Left lobe of liver (tissue), 2 donors: ENCODE results near the gene TPM3. TPM values are rescaled to one million over a fixed set of nuclear protein-coding genes. Genes with fewer than 3 reads are reported as not detected.
"Not testable (repeated sequence)": the region's sequence is repeated elsewhere in the genome, so short reads cannot be mapped to it uniquely, and the experiment has no call there.

ENCODE experiments used
- ATAC-seq: fragments of 200-7000 bp; cut with Tn5 transposase; one replicate; pipeline ENCODE4 v1.9.1; 2020; ENCODE audit warnings: mild to moderate bottlenecking, moderate library complexity
- DNase-seq: peaks from one replicate; pipeline ENCODE4 v3.0.0-alpha.2; 2020; ENCODE audit warnings: low spot score
- total RNA-seq: library from RNA; stranded (reverse); gene quantifications from one replicate; pipeline ENCODE4 v1.2.1, GENCODE V29; 2021
- donor health status: DM: no; HTN: no; CAD: no; lungs with moderate emphysema.
- donor health status: DM: no; HTN: yes; CAD: no.

TPM3 gene
- total RNA-seq, 1 donor from 2014 or later = 92.7 TPM

- no peak for ATAC-seq
- no peak for DNase-seq
Observed at GRCh38 chr1:154170547-154171222, 21.2 kb downstream of the TPM3 start.

DNA sequence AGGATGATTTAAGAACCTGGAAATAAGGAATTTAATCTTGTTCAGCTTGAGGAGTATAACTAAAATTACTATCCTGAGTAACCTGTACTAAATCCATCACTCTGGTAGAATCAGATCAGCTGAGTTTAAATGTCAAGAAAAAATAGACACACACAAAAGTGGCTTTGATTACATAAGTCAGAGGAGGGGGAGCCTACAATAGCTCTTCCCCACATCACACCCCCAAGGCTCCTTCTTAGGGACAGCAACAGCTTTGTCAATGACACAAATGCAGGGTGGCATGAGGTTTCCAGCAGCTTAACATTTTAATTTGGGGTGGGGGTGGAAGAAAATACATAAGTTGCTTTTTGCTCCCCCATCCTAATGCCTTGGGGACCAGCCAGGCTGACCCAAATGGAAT lies 24.4 kb downstream of the TPM3 start:
- no peak for DNase-seq
- ATAC-seq = no peak

DNA sequence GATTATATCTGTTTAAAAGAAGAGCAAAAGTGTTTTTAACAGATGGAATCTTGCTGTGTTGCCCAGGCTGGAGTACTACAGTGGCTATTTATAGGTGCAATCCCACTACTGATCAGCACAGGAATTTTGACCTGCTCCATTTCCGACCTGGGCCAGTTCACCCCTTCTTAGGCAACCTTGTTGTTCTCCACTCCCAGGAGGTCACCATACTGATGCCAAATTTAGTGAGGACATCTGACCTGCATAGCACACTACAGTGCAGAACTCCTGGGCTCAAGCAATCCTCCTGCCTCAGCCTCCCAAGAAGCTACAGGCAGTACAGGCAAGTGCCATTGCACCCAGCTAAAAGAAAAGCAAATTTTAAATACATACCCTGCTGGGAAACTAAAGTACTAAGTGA lies 25.7 kb downstream of the TPM3 start:
- DNase-seq = no peak
- ATAC-seq = peak; percentile 60

DNA sequence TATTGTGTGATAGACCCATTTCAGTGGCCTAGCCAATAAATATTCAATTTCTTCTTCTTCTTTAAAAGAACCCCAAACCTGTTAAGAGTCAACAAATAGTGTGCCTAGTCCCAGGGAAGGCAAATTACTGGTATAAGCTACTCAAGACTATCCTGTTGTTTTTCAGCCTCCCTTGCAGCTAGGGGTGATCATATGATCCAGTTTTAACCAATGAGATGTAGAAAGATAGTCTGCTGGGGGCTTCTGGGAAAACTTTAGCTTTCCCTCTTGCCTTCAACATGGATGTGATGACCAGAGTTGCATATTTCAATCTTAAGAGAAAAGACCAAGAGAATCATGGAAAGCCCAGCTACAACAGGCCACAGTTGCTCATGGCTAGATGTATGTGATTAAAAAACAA lies 32.3 kb downstream of the TPM3 start:
- ATAC-seq (no peak), DNase-seq (no peak)

GRCh38 chr1:154158307-154159125 lies 33.4 kb downstream of the TPM3 start:
- no peak for DNase-seq
- no peak for ATAC-seq

DNA sequence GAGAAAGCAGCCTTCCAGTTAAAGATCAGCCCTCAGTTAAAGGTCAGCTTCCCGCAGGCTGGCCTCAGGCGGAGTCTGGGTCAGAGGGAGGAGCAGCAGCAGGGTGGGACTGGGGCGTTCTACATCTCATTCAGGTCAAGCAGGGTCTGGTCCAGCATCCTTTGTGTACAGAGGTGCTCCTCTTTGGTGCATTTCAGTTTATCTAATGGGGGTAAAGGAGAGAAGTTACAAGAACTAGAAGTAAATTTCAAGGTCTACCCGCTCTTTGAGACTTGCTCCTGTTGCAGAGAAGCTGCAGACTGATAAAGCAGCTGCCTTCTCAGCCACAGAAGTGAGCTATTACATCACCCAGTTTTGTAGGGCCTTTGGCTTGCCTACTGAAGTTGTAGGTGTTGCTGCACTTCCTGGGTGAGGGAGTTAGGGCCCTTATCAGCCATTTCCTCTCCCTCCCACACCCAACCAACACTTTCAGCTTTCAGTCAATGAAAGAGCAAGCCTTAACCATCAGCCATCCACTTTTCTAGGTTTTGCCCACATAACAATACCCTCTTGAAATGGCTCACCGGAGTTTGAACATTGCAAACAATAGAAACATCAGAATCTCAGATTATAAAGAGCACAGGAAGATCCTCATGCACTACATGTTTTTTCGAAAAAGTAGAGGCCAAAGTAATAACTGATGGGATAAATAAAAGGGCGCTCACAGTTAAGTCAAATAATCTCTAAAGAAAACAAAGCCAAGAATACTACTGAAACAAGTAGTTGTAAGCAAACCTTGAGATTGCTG lies 34.2 kb downstream of the TPM3 start:
- ATAC-seq (peak; percentile 52), DNase-seq (no peak)

GRCh38 chr1:154155251-154155650 lies 36.6 kb downstream of the TPM3 start:
- ATAC-seq = no peak

DNA sequence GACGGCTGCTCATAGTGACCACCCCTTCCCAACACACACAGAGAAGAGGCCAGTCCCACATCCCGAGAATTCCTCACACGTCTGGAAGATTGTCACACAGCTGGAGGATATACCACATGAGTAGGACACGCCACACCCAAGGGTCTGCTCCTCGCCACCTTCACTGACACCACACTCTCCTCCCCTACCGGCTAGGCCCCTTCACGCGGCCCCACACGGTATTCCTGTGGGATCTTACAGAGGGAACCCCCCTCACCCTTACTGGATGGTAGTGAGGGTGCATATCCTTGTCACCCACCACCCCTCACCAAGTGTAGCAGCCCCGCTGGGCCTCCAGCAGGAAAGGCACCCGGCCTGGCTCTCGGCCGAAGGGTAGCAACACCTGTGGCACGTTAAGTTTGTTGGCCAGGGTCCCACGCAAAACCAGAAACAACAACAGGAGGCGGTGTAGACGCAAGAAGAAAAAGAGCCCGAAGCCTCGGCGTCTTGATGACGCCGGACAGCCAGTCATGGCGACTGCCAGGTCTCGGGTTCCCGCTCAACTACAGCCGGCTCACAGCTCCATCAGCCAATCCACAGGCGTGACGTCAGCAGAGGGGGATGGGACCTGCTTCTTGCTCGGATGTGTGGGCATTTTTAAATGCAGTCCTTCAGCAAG lies 37.2 kb downstream of the TPM3 start, which contains the start of gene NUP210L:
Gene NUP210L (minus strand): TSS at position 540 of the 658 bp plus-strand sequence.
- no peak for DNase-seq
- ATAC-seq = no peak

More at GRCh38 chr1:154155251-154155650, 36.6 kb downstream of the TPM3 start:
- DNase-seq = no peak

GRCh38 chr1:154154053-154154452 lies 37.8 kb downstream of the TPM3 start:
- ATAC-seq = no peak
- DNase-seq = no peak

DNA sequence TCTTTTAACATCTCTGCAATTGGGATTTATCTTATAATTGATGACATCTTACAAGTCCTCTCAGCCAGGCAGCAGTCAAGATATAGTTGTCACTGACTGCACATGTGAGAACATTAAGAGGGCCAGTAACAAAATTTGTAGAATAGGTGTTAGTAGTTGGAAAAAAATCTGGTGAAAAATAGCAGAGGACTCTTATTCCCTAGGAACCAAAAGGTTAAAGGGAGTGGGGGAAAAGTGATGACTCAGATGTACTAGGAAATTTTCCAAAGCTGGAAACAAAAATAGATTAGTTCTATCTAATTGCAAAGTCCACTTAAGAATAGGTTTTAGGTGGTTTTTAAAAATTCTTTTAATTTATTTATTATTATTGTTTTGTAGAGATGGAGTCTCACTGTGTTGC lies 40.6 kb downstream of the TPM3 start:
- ATAC-seq = peak; percentile 70
- no peak for DNase-seq

DNA sequence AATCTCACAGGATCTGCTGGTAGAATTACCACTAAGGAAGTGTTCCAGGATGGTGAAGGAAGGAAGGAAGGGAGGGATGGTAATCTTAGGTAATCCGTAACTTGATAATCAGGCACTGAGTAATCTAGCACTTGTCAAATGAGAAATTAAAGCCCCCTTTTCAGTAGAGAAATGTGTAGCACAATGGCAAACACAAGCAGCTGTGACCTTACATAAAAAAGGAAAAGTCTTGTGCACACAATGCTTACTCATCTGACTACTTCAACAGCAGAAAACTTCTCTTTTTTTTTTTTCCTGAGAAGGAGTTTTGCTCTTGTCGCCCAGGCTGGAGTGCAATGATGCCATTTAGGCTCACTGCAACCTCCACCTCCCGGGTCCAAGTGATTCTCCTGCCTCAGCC lies 43.1 kb downstream of the TPM3 start:
- no peak for ATAC-seq
- no peak for DNase-seq

DNA sequence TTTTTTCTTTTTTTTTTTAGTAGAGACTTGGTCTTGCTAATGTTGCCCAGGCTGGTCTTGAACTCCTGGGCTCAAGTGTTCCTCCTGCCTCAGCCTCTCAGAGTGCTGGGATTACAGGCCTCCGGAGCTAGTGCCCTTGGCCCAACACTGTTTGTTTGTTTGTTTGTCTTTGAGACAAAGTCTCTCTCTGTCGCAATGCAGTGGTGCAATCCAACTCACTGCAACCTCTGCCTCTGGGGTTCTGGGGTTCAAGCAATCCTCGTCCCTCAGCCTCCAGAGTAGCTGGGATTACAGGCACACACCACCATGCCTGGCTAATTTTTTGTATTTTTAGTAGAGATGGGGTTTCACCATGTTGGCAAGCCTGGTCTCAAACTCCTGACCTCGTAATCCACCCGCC lies 44.4 kb downstream of the TPM3 start:
- not testable (repeated sequence) for DNase-seq, ATAC-seq

DNA sequence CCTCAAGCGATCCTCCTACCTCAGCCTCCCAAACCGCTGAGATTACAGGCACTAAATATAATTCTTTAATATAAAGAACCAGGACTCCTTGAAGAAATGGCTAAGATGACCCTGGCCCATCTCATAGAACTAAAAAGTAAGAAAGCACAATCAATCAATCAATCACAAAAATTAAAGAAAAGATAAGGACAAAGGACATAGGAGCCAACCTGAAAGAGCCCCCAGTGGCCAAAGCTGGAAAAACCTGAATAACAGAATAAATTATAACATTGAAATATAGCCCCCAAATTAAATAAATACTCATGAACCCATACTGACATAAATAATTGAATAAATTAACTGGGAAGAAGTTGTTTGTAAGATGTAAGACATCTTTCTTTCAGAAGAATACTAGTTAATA lies 45.9 kb downstream of the TPM3 start:
- ATAC-seq = no peak
- no peak for DNase-seq

DNA sequence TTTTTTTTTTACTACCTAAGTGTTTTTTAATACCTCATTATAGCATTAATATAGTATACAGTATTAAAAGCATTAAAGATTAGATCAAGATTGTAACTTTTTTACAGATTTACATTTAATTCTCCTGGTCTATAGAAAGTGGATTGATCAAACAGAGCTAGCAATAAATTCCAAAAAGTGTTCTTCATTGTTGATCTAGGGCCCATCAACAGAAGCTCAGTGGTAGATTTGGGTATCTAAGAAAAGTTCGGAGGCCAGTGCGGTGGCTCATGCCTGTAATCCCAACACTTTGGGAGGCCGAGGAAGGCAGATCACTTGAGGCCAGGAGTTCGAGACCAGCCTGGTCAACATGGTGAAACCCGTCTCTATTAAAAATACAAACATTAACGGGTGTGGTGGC lies 49.5 kb downstream of the TPM3 start:
- ATAC-seq (no peak), DNase-seq (no peak)

DNA sequence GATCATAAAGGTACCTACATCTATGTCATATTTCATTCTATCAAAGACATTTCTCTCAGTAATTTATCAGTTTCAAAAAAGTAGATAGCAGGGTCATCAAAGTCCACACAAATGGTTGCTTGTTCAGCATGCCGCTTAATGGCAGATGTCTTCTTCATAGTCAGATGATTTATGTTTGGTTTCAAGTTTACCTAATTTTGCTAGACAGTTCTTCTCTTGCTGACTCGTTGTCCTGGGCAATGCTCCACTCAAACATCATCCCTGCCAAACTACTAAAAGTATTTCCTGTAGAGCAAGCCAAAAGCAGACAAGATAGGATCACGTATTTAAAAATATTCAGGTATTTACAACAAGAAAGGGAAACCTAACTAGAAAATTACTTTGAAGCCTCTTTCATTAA lies 50.7 kb downstream of the TPM3 start:
- ATAC-seq (peak; percentile 90), DNase-seq (peak; percentile 52)

- DNase-seq (no peak), ATAC-seq (no peak)
Observed at GRCh38 chr1:154137888-154138287, 54.0 kb downstream of the TPM3 start.

DNA sequence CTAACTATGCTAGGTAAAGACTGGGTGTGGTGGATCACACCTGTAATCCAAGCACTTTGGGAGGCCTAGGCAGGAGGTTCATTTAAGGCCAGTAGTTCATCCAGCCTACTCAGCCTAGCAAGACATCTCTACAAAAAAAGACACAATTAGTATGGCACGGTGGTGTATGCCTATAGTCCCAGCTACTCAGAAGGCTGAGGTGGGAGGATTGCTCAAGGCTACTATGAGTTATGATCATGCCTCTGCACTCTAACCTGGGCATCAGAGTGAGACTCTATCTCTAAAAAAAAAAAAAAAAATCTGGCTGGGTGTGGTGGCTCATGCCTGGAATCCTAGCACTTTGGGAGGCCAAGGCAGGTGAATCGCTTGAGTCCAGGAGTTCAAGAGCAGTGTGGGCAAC lies 58.6 kb downstream of the TPM3 start:
- DNase-seq (no peak), ATAC-seq (no peak)

DNA sequence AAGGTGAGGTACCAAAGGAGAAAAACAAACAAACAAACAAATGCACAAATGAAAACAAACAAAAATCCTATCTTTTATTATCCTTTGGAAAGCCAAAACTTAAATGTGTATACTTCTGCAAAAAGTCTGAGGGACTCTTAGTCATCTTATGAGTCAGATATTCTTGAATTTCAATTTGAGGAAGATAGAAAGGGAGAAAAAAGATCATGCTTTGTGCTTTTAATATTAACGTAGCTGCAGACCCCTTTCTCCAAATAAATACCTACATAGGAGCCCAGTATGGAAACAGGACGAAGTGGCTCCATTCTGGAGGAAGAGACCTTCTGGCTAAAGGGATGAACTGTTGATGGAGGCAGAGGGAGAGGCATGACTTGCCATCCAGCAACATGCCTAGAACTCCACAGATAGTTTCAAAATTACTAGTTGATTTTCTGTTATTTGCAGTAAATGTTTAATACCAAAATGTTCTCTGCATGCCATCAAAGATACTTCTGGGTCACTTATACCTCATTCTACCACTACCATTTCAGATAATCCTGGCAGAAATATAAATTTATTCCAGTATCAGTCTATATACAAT lies 62.4 kb downstream of the TPM3 start:
- no peak for DNase-seq

GRCh38 chr1:154123205-154123604 lies 68.7 kb downstream of the TPM3 start:
- ATAC-seq = not testable (repeated sequence)

More for the DNA sequence above, 62.4 kb downstream of the TPM3 start:
- ATAC-seq = no peak

DNA sequence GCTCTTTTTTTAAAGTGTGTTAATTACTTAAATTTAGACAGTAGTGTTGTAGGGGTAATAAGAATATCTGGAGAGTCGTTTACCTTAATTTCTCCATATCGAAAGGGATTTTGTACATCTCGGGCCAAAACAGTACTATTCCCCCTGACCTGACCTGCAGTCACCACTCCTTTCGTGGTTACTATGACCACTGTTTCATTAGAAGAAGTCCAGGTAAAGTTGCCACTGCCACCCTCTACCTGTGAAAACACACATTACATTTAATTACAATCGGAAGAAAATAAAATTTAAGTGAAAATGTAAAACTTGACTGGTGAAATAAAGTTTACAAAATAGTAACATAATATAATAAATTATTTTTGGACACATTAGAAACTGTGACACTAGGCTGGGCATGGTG lies 74.3 kb downstream of the TPM3 start:
- DNase-seq (no peak), ATAC-seq (no peak)

More at GRCh38 chr1:154123205-154123604, 68.7 kb downstream of the TPM3 start:
- not testable (repeated sequence) for DNase-seq
